OCI-LY7 (cell line): ENCODE data around the gene CHD9. TPM values are rescaled to one million over a fixed set of nuclear protein-coding genes. Genes with fewer than 3 reads are reported as not detected.

Experiments
- BruUV-seq: library from RNA; stranded (reverse); fragments of 400-500 nt; replicated peaks from 2 replicates; lab custom pipeline; 2021; lab: Mats Ljungman, UMichigan
- CTCF ChIA-PET: fragments of 300-600 bp; sonication (Branson Sonifier 250); formaldehyde crosslinking; loops from one replicate; lab custom pipeline; 2022; ENCODE audit warnings: antibody characterized with exemption; ENCODE audit not compliant: unreplicated experiment; lab: Charles Lee
- POLR2A ChIA-PET: fragments of 300-600 bp; sonication (Branson Sonifier 250); formaldehyde crosslinking; loops from one replicate; lab custom pipeline; 2022; ENCODE audit warnings: antibody characterized with exemption; lab: Charles Lee
- DNase-seq: peaks from one replicate; pipeline ENCODE4 v3.0.0-alpha.2; 2015; ENCODE audit warnings: low spot score
- H2AFZ ChIP-seq: fragments of 200-600 bp; sonication (generic), shearing (Covaris generic); 2 replicates; pipeline ENCODE4 v1.6.1; 2014; ENCODE audit warnings: mild to moderate bottlenecking, antibody characterized with exemption, low read length, moderate library complexity
- H3K27ac ChIP-seq: fragments of 200-600 bp; sonication (generic); 2 replicates; pipeline ENCODE4 v1.5.1; 2014; ENCODE audit warnings: mixed run types, low read depth, mild to moderate bottlenecking, moderate library complexity, low read length, inconsistent platforms; ENCODE audit not compliant: poor library complexity, severe bottlenecking
- H3K36me3 ChIP-seq: fragments of 200-600 bp; sonication (generic); 2 replicates; pipeline ENCODE4 v1.6.1; 2014; ENCODE audit warnings: mild to moderate bottlenecking, antibody characterized with exemption, low read length, moderate library complexity, mixed read lengths; ENCODE audit not compliant: insufficient read depth
- H3K4me1 ChIP-seq: fragments of 200-600 bp; sonication (generic); 2 replicates; pipeline ENCODE4 v1.5.1; 2014; ENCODE audit warnings: mild to moderate bottlenecking, low read length; ENCODE audit not compliant: insufficient read depth, poor library complexity, severe bottlenecking
- H3K4me2 ChIP-seq: fragments of 200-600 bp; sonication (generic); 2 replicates; pipeline ENCODE4 v1.6.1; 2014; ENCODE audit warnings: mild to moderate bottlenecking, low read length
- H3K4me3 ChIP-seq: fragments of 200-600 bp; sonication (generic); 2 replicates; pipeline ENCODE4 v1.5.1; 2014; ENCODE audit warnings: mild to moderate bottlenecking, low read depth, low read length; ENCODE audit not compliant: poor library complexity, severe bottlenecking
- H3K79me2 ChIP-seq: fragments of 200-600 bp; sonication (generic); 2 replicates; pipeline ENCODE4 v1.6.1; 2016; ENCODE audit warnings: low read depth, mild to moderate bottlenecking, low read length, moderate library complexity, mixed read lengths; ENCODE audit not compliant: insufficient read depth
- H3K9me2 ChIP-seq: fragments of 200-600 bp; sonication (generic); 2 replicates; pipeline ENCODE4 v1.6.1; 2016; ENCODE audit warnings: mild to moderate bottlenecking, low read length, mixed read lengths; ENCODE audit not compliant: insufficient read depth
- H3K9me3 ChIP-seq: fragments of 200-600 bp; sonication (generic); 2 replicates; pipeline ENCODE4 v1.6.1; 2014; ENCODE audit warnings: mild to moderate bottlenecking, mixed run types, low read length, mixed read lengths
- H4K20me1 ChIP-seq: fragments of 200-600 bp; sonication (generic); 2 replicates; pipeline ENCODE4 v1.6.1; 2014; ENCODE audit warnings: mild to moderate bottlenecking, antibody characterized with exemption, low read length, moderate library complexity, mixed read lengths; ENCODE audit not compliant: insufficient read depth
- CTCF ChIP-seq: fragments of 200-600 bp; sonication (generic); conservative IDR thresholded peaks from 2 replicates; pipeline ENCODE4 v1.5.1; 2014; ENCODE audit warnings: mild to moderate bottlenecking, antibody characterized with exemption, low read length, moderate library complexity, mixed read lengths
- EZH2phosphoT487 ChIP-seq: fragments of 200-600 bp; sonication (generic); IDR thresholded peaks from 2 replicates; pipeline ENCODE4 v1.6.1; 2018; ENCODE audit warnings: low read depth, borderline replicate concordance, mild to moderate bottlenecking, mixed run types, antibody characterized with exemption, low read length, moderate library complexity, mixed read lengths
- intact Hi-C: fragments of 100-400 bp; cut with micrococcal nuclease; formaldehyde crosslinking; loops from one replicate; pipeline ENCODE4 v1.10.0; 2022; ENCODE audit not compliant: unreplicated experiment
- total RNA-seq, 2 experiments: library from RNA; depleted of rRNA in 1 of 2; stranded (reverse); fragments of >200 nt in 1 of 2; shearing (Covaris generic) in 1 of 2; gene quantifications; 2 replicates each; pipeline ENCODE4 v1.2.3, GENCODE V29; 2014 to 2022

The CHD9 gene
- total RNA-seq, 2 experiments from 2014 or later = 52.6 to 85.9 TPM

- H3K79me2 ChIP-seq = peaks cover 98% of the 10 kb centered on the region
- TF ChIP-seq CTCF = peak; percentile 42; the same call in 1 of the 2 replicates
- TF ChIP-seq EZH2phosphoT487 = no peak
- no peak overlapping the region for H3K27ac ChIP-seq
- peak; percentile 18 for DNase-seq
- POLR2A ChIA-PET = interaction anchor here (1.1 to 1.7 kb wide), 2 partner anchors 9 to 12 kb away, joined by 3 to 5 read pairs; no protein-coding TSS in a partner anchor
- peaks cover 26% of the 10 kb centered on the region for H3K4me1 ChIP-seq
- CTCF ChIA-PET = no interaction called here
- H2AFZ ChIP-seq = no peak overlapping the region
- no peak overlapping the region for H3K4me2 ChIP-seq
- H3K36me3 ChIP-seq = peaks cover 72% of the 10 kb centered on the region
- no peak overlapping the region for H3K4me3 ChIP-seq
- H4K20me1 ChIP-seq = peaks cover 19% of the 10 kb centered on the region; the same call in 1 of the 2 replicates
- no peaks in the 10 kb centered on the region for H3K9me3 ChIP-seq
- H3K9me2 ChIP-seq = no peaks in the 10 kb centered on the region
- no TSS peak for BruUV-seq
- intact Hi-C loops = no loop called here
These were observed 165.8 kb downstream of the CHD9 start for GRCh38 chr16:53220585-53220984.

- intact Hi-C loops = no loop called here
- peaks cover 98% of the 10 kb centered on the region for H3K36me3 ChIP-seq
- BruUV-seq = no TSS peak
These were observed 170.3 kb downstream of the CHD9 start for GRCh38 chr16:53224951-53225533.

More at GRCh38 chr16:53224951-53225533, 170.3 kb downstream of the CHD9 start:
- Histone ChIP-seq H3K4me2 (no peak overlapping the region), H3K79me2 (peaks cover 66% of the 10 kb centered on the region), H4K20me1 (peaks cover 11% of the 10 kb centered on the region; the same call in 1 of the 2 replicates), H2AFZ (no peak overlapping the region), H3K9me2 (no peaks in the 10 kb centered on the region), H3K4me1 (peaks cover 8% of the 10 kb centered on the region), H3K9me3 (no peaks in the 10 kb centered on the region), H3K4me3 (no peak overlapping the region), H3K27ac (no peak overlapping the region)
- ChIA-PET POLR2A (no interaction called here), CTCF (no interaction called here)
- DNase-seq = no peak
- TF ChIP-seq EZH2phosphoT487 (no peak), CTCF (no peak)
